Activated CD4-positive, alpha-beta T cell treated with anti-CD3 and anti-CD28 coated beads, Interleukin-2, amount 10 ng/mL, durations not matched to agents 7 days and 5 days (primary cell): ENCODE results near the gene DUOXA2. TPM values are rescaled to one million over a fixed set of nuclear protein-coding genes. Genes with fewer than 3 reads are reported as not detected.

Experiments used
- CTCF ChIA-PET: fragments of 350-600 bp; sonication (Branson Sonifier 250); formaldehyde crosslinking; loops from one replicate; lab custom pipeline; 2021; ENCODE audit warnings: antibody characterized with exemption; lab: Charles Lee
- POLR2A ChIA-PET: fragments of 350-600 bp; sonication (Branson Sonifier 250); formaldehyde crosslinking; loops from one replicate; lab custom pipeline; 2021; ENCODE audit warnings: antibody characterized with exemption; lab: Charles Lee
- DNase-seq: peaks from one replicate; pipeline ENCODE4 v3.0.0-alpha.2; 2020
- H3K27ac Mint-ChIP-seq: one replicate; pipeline ENCODE4 v1.8.0; 2021; ENCODE audit warnings: mild to moderate bottlenecking, moderate library complexity, mixed read lengths
- H3K27me3 Mint-ChIP-seq: one replicate; pipeline ENCODE4 v1.8.0; 2021; ENCODE audit warnings: mixed read lengths
- H3K36me3 Mint-ChIP-seq: one replicate; pipeline ENCODE4 v1.8.0; 2021; ENCODE audit warnings: low read depth, mixed read lengths
- H3K4me1 Mint-ChIP-seq: one replicate; pipeline ENCODE4 v1.8.0; 2021; ENCODE audit warnings: mixed read lengths
- H3K4me3 Mint-ChIP-seq: one replicate; pipeline ENCODE4 v1.8.0; 2021; ENCODE audit warnings: mild to moderate bottlenecking, moderate library complexity, mixed read lengths
- H3K9me3 Mint-ChIP-seq: one replicate; pipeline ENCODE4 v1.8.0; 2021; ENCODE audit warnings: mixed read lengths
- total RNA-seq, 2 experiments: library from RNA; stranded (reverse); gene quantifications; one replicate each; pipeline ENCODE4 v1.2.3, GENCODE V29; 2021

The DUOXA2 gene
- total RNA-seq, 2 experiments from 2014 or later, result not detected

- H3K9me3 Mint-ChIP-seq, result no peaks in the 10 kb centered on the region
- POLR2A ChIA-PET, result no interaction called here
- no peak for DNase-seq
- no peak overlapping the region for H3K4me3 Mint-ChIP-seq
- no peak overlapping the region for H3K27ac Mint-ChIP-seq
- CTCF ChIA-PET, result interaction anchor here (0.7 to 2.0 kb wide), 3 partner anchors 29 to 250 kb away, joined by 3 to 5 read pairs (median 4); no protein-coding TSS in a partner anchor
- peaks cover 32% of the 10 kb centered on the region for H3K27me3 Mint-ChIP-seq
- no peaks in the 10 kb centered on the region for H3K4me1 Mint-ChIP-seq
- H3K36me3 Mint-ChIP-seq, result no peaks in the 10 kb centered on the region
Observed at GRCh38 chr15:45088801-45089711, 25.1 kb upstream of the DUOXA2 start.

- POLR2A ChIA-PET, result no interaction called here
- no peak for DNase-seq
- Mint-ChIP-seq H3K27ac (no peak overlapping the region), H3K9me3 (no peaks in the 10 kb centered on the region), H3K4me3 (no peak overlapping the region), H3K4me1 (no peaks in the 10 kb centered on the region), H3K36me3 (no peaks in the 10 kb centered on the region), H3K27me3 (peaks cover 29% of the 10 kb centered on the region)
- CTCF ChIA-PET, result interaction anchor here (1.2 to 2.0 kb wide), 2 partner anchors 28 to 120 kb away, joined by 4 to 5 read pairs; no protein-coding TSS in a partner anchor
Observed at GRCh38 chr15:45089712-45090373, 24.3 kb upstream of the DUOXA2 start.

- ChIA-PET POLR2A (no interaction called here), CTCF (no interaction called here)
- Mint-ChIP-seq H3K36me3 (no peaks in the 10 kb centered on the region), H3K4me1 (no peaks in the 10 kb centered on the region), H3K27me3 (peaks cover 29% of the 10 kb centered on the region), H3K27ac (no peak overlapping the region), H3K4me3 (no peak overlapping the region), H3K9me3 (no peaks in the 10 kb centered on the region)
- DNase-seq, result no peak
Observed at GRCh38 chr15:45091161-45091560, 23.0 kb upstream of the DUOXA2 start.

- peaks cover 29% of the 10 kb centered on the region for H3K27me3 Mint-ChIP-seq
- no peak overlapping the region for H3K27ac Mint-ChIP-seq
- no peaks in the 10 kb centered on the region for H3K36me3 Mint-ChIP-seq
- ChIA-PET POLR2A (no interaction called here), CTCF (no interaction called here)
- H3K4me1 Mint-ChIP-seq, result no peaks in the 10 kb centered on the region
- H3K9me3 Mint-ChIP-seq, result no peaks in the 10 kb centered on the region
- no peak overlapping the region for H3K4me3 Mint-ChIP-seq
- DNase-seq, result no peak
Observed at GRCh38 chr15:45091576-45091975, 22.6 kb upstream of the DUOXA2 start.

GRCh38 chr15:45093013-45093412 lies 21.1 kb upstream of the DUOXA2 start:
- DNase-seq, result no peak
- CTCF ChIA-PET, result no interaction called here
- H3K27ac Mint-ChIP-seq, result no peak overlapping the region
- H3K9me3 Mint-ChIP-seq, result no peaks in the 10 kb centered on the region
- no peaks in the 10 kb centered on the region for H3K4me1 Mint-ChIP-seq
- peaks cover 19% of the 10 kb centered on the region for H3K27me3 Mint-ChIP-seq
- POLR2A ChIA-PET, result no interaction called here
- H3K36me3 Mint-ChIP-seq, result no peaks in the 10 kb centered on the region
- H3K4me3 Mint-ChIP-seq, result no peak overlapping the region

- CTCF ChIA-PET, result no interaction called here
Observed at GRCh38 chr15:45093622-45094357, 20.3 kb upstream of the DUOXA2 start.

GRCh38 chr15:45094358-45094730 lies 19.8 kb upstream of the DUOXA2 start:
- Mint-ChIP-seq H3K27ac (no peak overlapping the region), H3K9me3 (no peaks in the 10 kb centered on the region), H3K27me3 (peaks cover 17% of the 10 kb centered on the region), H3K4me3 (no peak overlapping the region), H3K4me1 (no peaks in the 10 kb centered on the region), H3K36me3 (no peaks in the 10 kb centered on the region)
- CTCF ChIA-PET, result interaction anchor here (1.4 kb wide), 1 partner anchor 24 kb away, joined by 3 read pairs; no protein-coding TSS in a partner anchor
- POLR2A ChIA-PET, result no interaction called here
- DNase-seq, result no peak

More at GRCh38 chr15:45093622-45094357, 20.3 kb upstream of the DUOXA2 start:
- POLR2A ChIA-PET, result no interaction called here
- Mint-ChIP-seq H3K27ac (no peak overlapping the region), H3K27me3 (peaks cover 19% of the 10 kb centered on the region), H3K36me3 (no peaks in the 10 kb centered on the region), H3K4me1 (no peaks in the 10 kb centered on the region), H3K4me3 (no peak overlapping the region), H3K9me3 (no peaks in the 10 kb centered on the region)
- DNase-seq, result no peak

GRCh38 chr15:45095661-45096060 lies 18.5 kb upstream of the DUOXA2 start:
- H3K36me3 Mint-ChIP-seq, result no peaks in the 10 kb centered on the region
- DNase-seq, result no peak
- CTCF ChIA-PET, result interaction anchor here (1.4 kb wide), 1 partner anchor 22 kb away, joined by 3 read pairs; no protein-coding TSS in a partner anchor
- no peak overlapping the region for H3K4me3 Mint-ChIP-seq
- H3K27me3 Mint-ChIP-seq, result peaks cover 10% of the 10 kb centered on the region
- no peaks in the 10 kb centered on the region for H3K9me3 Mint-ChIP-seq
- H3K4me1 Mint-ChIP-seq, result no peaks in the 10 kb centered on the region
- H3K27ac Mint-ChIP-seq, result no peak overlapping the region
- POLR2A ChIA-PET, result no interaction called here

GRCh38 chr15:45097466-45097865 lies 16.7 kb upstream of the DUOXA2 start:
- H3K4me1 Mint-ChIP-seq, result no peaks in the 10 kb centered on the region
- no peak overlapping the region for H3K4me3 Mint-ChIP-seq
- ChIA-PET CTCF (interaction anchor here (1.6 kb wide), 1 partner anchor 19 kb away, joined by 4 read pairs; no protein-coding TSS in a partner anchor), POLR2A (no interaction called here)
- no peaks in the 10 kb centered on the region for H3K9me3 Mint-ChIP-seq
- no peak overlapping the region for H3K27ac Mint-ChIP-seq
- no peaks in the 10 kb centered on the region for H3K36me3 Mint-ChIP-seq
- DNase-seq, result no peak
- H3K27me3 Mint-ChIP-seq, result no peaks in the 10 kb centered on the region

GRCh38 chr15:45099549-45100165 lies 14.5 kb upstream of the DUOXA2 start:
- Mint-ChIP-seq H3K27ac (no peak overlapping the region), H3K4me3 (no peak overlapping the region), H3K9me3 (no peaks in the 10 kb centered on the region), H3K36me3 (no peaks in the 10 kb centered on the region), H3K27me3 (no peaks in the 10 kb centered on the region), H3K4me1 (no peaks in the 10 kb centered on the region)
- POLR2A ChIA-PET, result no interaction called here
- no peak for DNase-seq
- CTCF ChIA-PET, result no interaction called here

GRCh38 chr15:45100884-45101625 lies 13.1 kb upstream of the DUOXA2 start:
- Mint-ChIP-seq H3K27ac (no peak overlapping the region), H3K4me1 (no peaks in the 10 kb centered on the region), H3K36me3 (no peaks in the 10 kb centered on the region), H3K4me3 (no peak overlapping the region), H3K9me3 (no peaks in the 10 kb centered on the region), H3K27me3 (peaks cover 4% of the 10 kb centered on the region)
- DNase-seq, result no peak
- POLR2A ChIA-PET, result no interaction called here
- CTCF ChIA-PET, result no interaction called here

GRCh38 chr15:45101749-45102148 lies 12.4 kb upstream of the DUOXA2 start:
- ChIA-PET POLR2A (no interaction called here), CTCF (no interaction called here)
- no peak overlapping the region for H3K27ac Mint-ChIP-seq
- H3K36me3 Mint-ChIP-seq, result no peaks in the 10 kb centered on the region
- H3K4me3 Mint-ChIP-seq, result no peak overlapping the region
- no peaks in the 10 kb centered on the region for H3K4me1 Mint-ChIP-seq
- peaks cover 4% of the 10 kb centered on the region for H3K27me3 Mint-ChIP-seq
- no peaks in the 10 kb centered on the region for H3K9me3 Mint-ChIP-seq
- no peak for DNase-seq
